ENCODE data around the gene MAPK10. TPM values are rescaled to one million over a fixed set of nuclear protein-coding genes. Genes with fewer than 3 reads are reported as not detected.

MAPK10 gene
- total RNA-seq (2022) = 4.7 and 5.3 TPM in 2 replicates
- Bru-seq, nascent RNA = percentile 39 among the genes with signal in this experiment
- percentile 37 among the genes with signal in this experiment for BruChase-seq, experiment 1, labeled RNA remaining after a 6-hour chase
- BruChase-seq, experiment 2, labeled RNA remaining after a 2-hour chase = percentile 42 among the genes with signal in this experiment
- long read RNA-seq, partial matches to known transcripts = 5 of 8 reads
- long read RNA-seq, other reads (novel, unspliced or antisense) = 3 of 8 reads

DNA sequence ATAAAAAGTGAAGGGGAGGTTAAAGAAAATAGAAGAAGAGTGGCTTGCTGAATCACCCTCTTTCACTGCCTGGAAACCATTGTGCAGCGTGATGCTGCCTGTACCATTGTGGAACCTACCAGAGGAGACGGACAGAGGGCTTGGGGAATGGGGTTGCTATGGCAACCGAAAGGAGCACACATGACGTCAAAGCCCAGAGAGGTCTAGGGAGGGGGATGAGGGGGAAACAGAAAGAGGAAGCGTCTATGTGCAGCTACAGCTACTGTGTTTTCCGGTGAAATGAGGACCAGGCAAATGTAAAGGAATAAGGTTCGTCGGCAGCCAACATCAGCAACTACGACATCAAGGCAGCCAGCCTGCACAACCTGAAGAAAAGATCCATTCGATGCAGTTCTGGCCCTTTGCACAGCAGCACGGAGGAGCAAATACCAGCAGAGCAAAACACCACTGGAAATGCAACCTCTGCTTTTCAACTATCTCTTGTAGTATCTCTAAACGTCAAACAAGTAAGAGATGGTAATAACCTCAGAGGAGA, at the start of gene MAPK10:
TSS of gene MAPK10 (minus strand) at position 110 of the 535 bp plus-strand sequence.
- no peaks in the 10 kb centered on the region for H3K36me3 Mint-ChIP-seq (ENCODE audit: insufficient read depth, unreplicated experiment)
- ChIA-PET POLR2A (no interaction called here), CTCF (no interaction called here)
- BruUV-seq (replicated peaks) = no TSS peak
- intact Hi-C loops (cut with micrococcal nuclease) = no loop called here
- H3K4me1 Mint-ChIP-seq (ENCODE audit: insufficient read depth, unreplicated experiment) = peaks cover 6% of the 10 kb centered on the region
- H3K27ac Mint-ChIP-seq (ENCODE audit: low read depth, unreplicated experiment) = no peak within 1 kb of the TSS
- DNase-seq (ENCODE audit: unreplicated experiment) = no peak
- no peak within 1 kb of the TSS for H3K4me3 Mint-ChIP-seq (ENCODE audit: unreplicated experiment)
- TF ChIP-seq, protein P1, sequence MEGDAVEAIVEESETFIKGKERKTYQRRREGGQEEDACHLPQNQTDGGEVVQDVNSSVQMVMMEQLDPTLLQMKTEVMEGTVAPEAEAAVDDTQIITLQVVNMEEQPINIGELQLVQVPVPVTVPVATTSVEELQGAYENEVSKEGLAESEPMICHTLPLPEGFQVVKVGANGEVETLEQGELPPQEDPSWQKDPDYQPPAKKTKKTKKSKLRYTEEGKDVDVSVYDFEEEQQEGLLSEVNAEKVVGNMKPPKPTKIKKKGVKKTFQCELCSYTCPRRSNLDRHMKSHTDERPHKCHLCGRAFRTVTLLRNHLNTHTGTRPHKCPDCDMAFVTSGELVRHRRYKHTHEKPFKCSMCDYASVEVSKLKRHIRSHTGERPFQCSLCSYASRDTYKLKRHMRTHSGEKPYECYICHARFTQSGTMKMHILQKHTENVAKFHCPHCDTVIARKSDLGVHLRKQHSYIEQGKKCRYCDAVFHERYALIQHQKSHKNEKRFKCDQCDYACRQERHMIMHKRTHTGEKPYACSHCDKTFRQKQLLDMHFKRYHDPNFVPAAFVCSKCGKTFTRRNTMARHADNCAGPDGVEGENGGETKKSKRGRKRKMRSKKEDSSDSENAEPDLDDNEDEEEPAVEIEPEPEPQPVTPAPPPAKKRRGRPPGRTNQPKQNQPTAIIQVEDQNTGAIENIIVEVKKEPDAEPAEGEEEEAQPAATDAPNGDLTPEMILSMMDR (IDR thresholded peaks at IDR 0.05; ENCODE audit: unreplicated experiment) = no peak
- no peaks in the 10 kb centered on the region for H3K9me3 Mint-ChIP-seq (ENCODE audit: unreplicated experiment)
- H3K27me3 Mint-ChIP-seq (ENCODE audit: insufficient read depth, unreplicated experiment) = no peaks in the 10 kb centered on the region

DNA sequence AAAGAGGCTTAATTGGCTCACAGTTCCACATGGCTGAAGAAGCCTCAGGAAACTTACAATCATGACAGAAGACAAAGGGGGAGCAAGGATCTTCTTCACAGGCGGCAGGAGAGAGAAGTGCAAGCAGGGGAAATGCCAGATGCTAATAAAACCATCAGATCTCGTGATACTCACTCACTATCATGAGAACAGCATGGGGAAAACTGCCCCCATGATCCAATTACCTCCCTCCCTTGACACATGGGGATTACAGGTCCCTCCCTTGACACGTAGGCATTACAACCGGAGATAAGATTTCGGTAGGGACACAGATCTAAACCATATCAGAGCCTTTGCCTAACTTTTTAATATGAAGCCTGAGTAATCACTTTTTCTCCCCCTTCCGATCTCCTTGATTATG, 43.7 kb upstream of the MAPK10 start:
- ChIA-PET CTCF (no interaction called here), POLR2A (interaction anchor here (0.7 kb wide), 1 partner anchor 30 kb away, joined by 4 read pairs; no protein-coding TSS in a partner anchor)
- intact Hi-C loops (cut with micrococcal nuclease) = no loop called here
- peaks cover 5% of the 10 kb centered on the region for H3K4me1 Mint-ChIP-seq (ENCODE audit: insufficient read depth, unreplicated experiment)
- no peaks in the 10 kb centered on the region for H3K27me3 Mint-ChIP-seq (ENCODE audit: insufficient read depth, unreplicated experiment)
- no TSS peak for BruUV-seq (replicated peaks)
- H3K27ac Mint-ChIP-seq (ENCODE audit: low read depth, unreplicated experiment) = no peak overlapping the region
- no peaks in the 10 kb centered on the region for H3K36me3 Mint-ChIP-seq (ENCODE audit: insufficient read depth, unreplicated experiment)
- no peak overlapping the region for H3K4me3 Mint-ChIP-seq (ENCODE audit: unreplicated experiment)
- TF ChIP-seq, protein P1 (IDR thresholded peaks at IDR 0.05; ENCODE audit: unreplicated experiment) = no peak
- no peaks in the 10 kb centered on the region for H3K9me3 Mint-ChIP-seq (ENCODE audit: unreplicated experiment)
- no peak for DNase-seq (ENCODE audit: unreplicated experiment)

DNA sequence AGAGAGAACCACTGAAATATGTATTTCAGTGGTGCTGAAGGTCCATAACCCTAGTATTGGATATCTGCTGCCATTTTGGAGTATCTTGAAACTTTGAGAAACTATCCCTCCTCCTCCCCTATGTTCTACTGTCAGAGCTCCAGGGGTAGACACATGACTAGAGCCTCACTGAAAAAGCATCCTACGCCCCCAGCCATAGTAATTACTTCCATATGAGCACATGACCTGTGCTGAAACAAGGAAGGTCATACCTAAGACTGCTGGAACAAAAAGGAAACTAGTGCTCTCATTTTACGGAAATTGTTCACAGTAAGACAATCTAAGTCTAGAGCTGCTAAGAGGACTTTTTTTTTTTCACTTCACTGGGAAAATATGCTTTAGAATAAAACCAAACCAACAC, 42.0 kb upstream of the MAPK10 start:
- POLR2A ChIA-PET = no interaction called here
- Mint-ChIP-seq H3K36me3 (ENCODE audit: insufficient read depth, unreplicated experiment) (no peaks in the 10 kb centered on the region), H3K4me3 (ENCODE audit: unreplicated experiment) (no peak overlapping the region), H3K27me3 (ENCODE audit: insufficient read depth, unreplicated experiment) (no peaks in the 10 kb centered on the region), H3K9me3 (ENCODE audit: unreplicated experiment) (no peaks in the 10 kb centered on the region), H3K4me1 (ENCODE audit: insufficient read depth, unreplicated experiment) (peaks cover 5% of the 10 kb centered on the region), H3K27ac (ENCODE audit: low read depth, unreplicated experiment) (no peak overlapping the region)
- no TSS peak for BruUV-seq (replicated peaks)
- CTCF ChIA-PET = interaction anchor here (1.0 kb wide), 1 partner anchor 12 kb away, joined by 3 read pairs; no protein-coding TSS in a partner anchor
- TF ChIP-seq, protein P1 (IDR thresholded peaks at IDR 0.05; ENCODE audit: unreplicated experiment) = no peak
- intact Hi-C loops (cut with micrococcal nuclease) = no loop called here
- no peak for DNase-seq (ENCODE audit: unreplicated experiment)

DNA sequence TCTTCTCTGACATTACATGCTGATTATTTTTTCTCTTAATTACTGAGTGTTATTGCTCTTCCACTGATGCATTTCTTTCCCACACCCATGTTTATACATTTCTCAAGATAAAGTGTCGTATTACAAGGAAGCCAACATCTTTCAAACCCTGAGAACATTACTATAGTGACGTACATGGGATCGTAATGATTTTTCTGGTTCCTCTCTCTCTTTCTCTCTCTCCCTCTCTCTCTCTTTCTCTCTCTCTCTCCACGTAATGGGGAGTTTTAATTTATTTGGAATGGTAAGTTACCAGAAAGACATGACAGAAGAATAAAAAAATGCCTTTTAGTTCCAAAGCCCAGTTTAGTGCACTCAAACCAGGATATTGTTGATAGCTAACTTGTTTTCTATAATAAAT, 40.4 kb upstream of the MAPK10 start:
- ChIA-PET CTCF (no interaction called here), POLR2A (no interaction called here)
- intact Hi-C loops (cut with micrococcal nuclease) = no loop called here
- H3K4me1 Mint-ChIP-seq (ENCODE audit: insufficient read depth, unreplicated experiment) = peaks cover 5% of the 10 kb centered on the region
- DNase-seq (ENCODE audit: unreplicated experiment) = peak; percentile 59
- TF ChIP-seq, protein P1 (IDR thresholded peaks at IDR 0.05; ENCODE audit: unreplicated experiment) = no peak
- H3K9me3 Mint-ChIP-seq (ENCODE audit: unreplicated experiment) = no peaks in the 10 kb centered on the region
- H3K27me3 Mint-ChIP-seq (ENCODE audit: insufficient read depth, unreplicated experiment) = no peaks in the 10 kb centered on the region
- H3K4me3 Mint-ChIP-seq (ENCODE audit: unreplicated experiment) = no peak overlapping the region
- BruUV-seq (replicated peaks) = no TSS peak
- no peaks in the 10 kb centered on the region for H3K36me3 Mint-ChIP-seq (ENCODE audit: insufficient read depth, unreplicated experiment)
- H3K27ac Mint-ChIP-seq (ENCODE audit: low read depth, unreplicated experiment) = no peak overlapping the region
